ENCODE measurements around the gene TIAM1.
A peak's percentile ranks its signal among the peaks of the same experiment; 100 is the strongest.

Gene TIAM1

GRCh38 chr21:31283025-31283424 lies 61.0 kb downstream of the TIAM1 start:
- DNase-seq = no peak

GRCh38 chr21:31282095-31282709 lies 61.9 kb downstream of the TIAM1 start:
- peak; percentile 54 for DNase-seq

GRCh38 chr21:31281561-31281960 lies 62.5 kb downstream of the TIAM1 start:
- no peak for DNase-seq

- no peak for DNase-seq
Measured at GRCh38 chr21:31279986-31280385, 64.1 kb downstream of the TIAM1 start.

GRCh38 chr21:31279214-31279613 lies 64.8 kb downstream of the TIAM1 start:
- no peak for DNase-seq

- no peak for DNase-seq
Measured at GRCh38 chr21:31278511-31279130, 65.4 kb downstream of the TIAM1 start.

GRCh38 chr21:31276663-31277062 lies 67.4 kb downstream of the TIAM1 start:
- DNase-seq = no peak

- DNase-seq = no peak
Measured at GRCh38 chr21:31275901-31276300, 68.2 kb downstream of the TIAM1 start.

GRCh38 chr21:31273278-31273677 lies 70.8 kb downstream of the TIAM1 start:
- DNase-seq = no peak

GRCh38 chr21:31268090-31268489 lies 76.0 kb downstream of the TIAM1 start:
- no peak for DNase-seq

- no peak for DNase-seq
Measured at GRCh38 chr21:31267644-31268043, 76.4 kb downstream of the TIAM1 start.

GRCh38 chr21:31266241-31266640 lies 77.8 kb downstream of the TIAM1 start:
- DNase-seq = no peak

- DNase-seq = no peak
Measured at GRCh38 chr21:31265366-31266013, 78.6 kb downstream of the TIAM1 start.

- no peak for DNase-seq
Measured at GRCh38 chr21:31264574-31264973, 79.5 kb downstream of the TIAM1 start.

- no peak for DNase-seq
Measured at GRCh38 chr21:31262728-31263127, 81.3 kb downstream of the TIAM1 start.

GRCh38 chr21:31261759-31262158 lies 82.3 kb downstream of the TIAM1 start:
- DNase-seq = no peak

- DNase-seq = no peak
Measured at GRCh38 chr21:31260790-31261189, 83.3 kb downstream of the TIAM1 start.

- DNase-seq = no peak
Measured at GRCh38 chr21:31258073-31258472, 86.0 kb downstream of the TIAM1 start.

- DNase-seq = no peak
Measured at GRCh38 chr21:31257265-31257664, 86.8 kb downstream of the TIAM1 start.

GRCh38 chr21:31255896-31256295 lies 88.2 kb downstream of the TIAM1 start:
- no peak for DNase-seq

GRCh38 chr21:31255036-31255435 lies 89.0 kb downstream of the TIAM1 start:
- peak; percentile 74 for DNase-seq

- no peak for DNase-seq
Measured at GRCh38 chr21:31254131-31254530, 89.9 kb downstream of the TIAM1 start.

GRCh38 chr21:31253684-31254083 lies 90.4 kb downstream of the TIAM1 start:
- DNase-seq = no peak

GRCh38 chr21:31252611-31253010 lies 91.5 kb downstream of the TIAM1 start:
- peak; percentile 62 for DNase-seq

GRCh38 chr21:31252091-31252490 lies 92.0 kb downstream of the TIAM1 start:
- DNase-seq = no peak
